Retina (tissue), 1 donor: Measurements from ENCODE around the gene OR13A1.
"Not testable (repeated sequence)": the region's sequence is repeated elsewhere in the genome, so short reads cannot be mapped to it uniquely, and the experiment has no call there.

ENCODE experiments used
- DNase-seq: peaks from one replicate; pipeline ENCODE4 v3.0.0-alpha.2; 2016

OR13A1 gene

GRCh38 chr10:45280113-45280760 is 35.2 kb downstream of the OR13A1 start:
- no peak for DNase-seq

DNA sequence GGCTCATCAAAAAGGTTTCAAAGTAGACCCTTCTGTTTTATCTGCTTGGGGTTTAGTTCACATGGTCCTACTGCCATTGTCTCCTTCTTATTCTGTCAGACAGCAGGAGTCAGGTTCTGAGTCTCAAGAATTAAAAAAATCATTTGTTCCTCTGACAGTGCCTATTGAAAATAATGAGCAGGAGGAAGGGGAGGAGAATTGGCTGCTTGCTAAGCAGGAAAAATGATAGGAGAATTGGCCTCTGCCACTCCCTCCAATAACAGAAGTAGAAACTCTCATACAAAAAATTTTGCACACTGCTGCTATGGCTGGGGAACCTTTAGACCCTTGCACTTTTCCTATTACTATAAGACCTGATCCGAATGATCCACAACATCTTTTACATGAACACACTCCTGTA is 35.7 kb downstream of the OR13A1 start:
- no peak for DNase-seq

DNA sequence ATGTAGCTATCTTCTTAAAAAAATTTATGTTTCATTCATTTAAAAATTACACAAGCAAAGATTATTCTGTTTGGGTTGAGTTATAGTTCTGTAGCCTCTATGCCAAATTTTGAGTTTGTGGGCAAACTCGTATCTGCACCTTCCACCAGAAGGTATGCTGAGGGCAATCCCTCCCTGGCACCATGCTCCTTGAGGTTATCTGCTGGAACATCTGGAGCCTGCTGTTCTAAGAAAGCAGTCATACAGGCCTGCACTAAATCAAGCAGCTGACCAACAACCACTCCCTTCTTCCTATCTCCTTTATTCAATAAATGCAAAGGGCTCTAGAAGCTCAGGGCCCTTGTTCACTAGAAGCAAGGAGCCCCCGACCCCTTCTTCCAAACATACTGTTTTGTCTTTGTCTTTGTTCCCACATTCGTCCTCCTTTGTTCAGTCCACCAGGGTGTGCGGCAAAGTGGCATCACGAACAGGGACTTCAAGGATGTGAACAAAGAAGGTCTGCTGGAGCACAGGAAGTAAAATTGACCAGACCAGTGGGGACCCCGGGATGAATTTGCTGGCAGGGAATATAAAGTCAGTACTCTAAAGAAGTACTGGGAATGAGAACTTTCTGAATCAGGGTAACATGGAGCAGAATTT is 36.4 kb downstream of the OR13A1 start:
- no peak for DNase-seq

DNA sequence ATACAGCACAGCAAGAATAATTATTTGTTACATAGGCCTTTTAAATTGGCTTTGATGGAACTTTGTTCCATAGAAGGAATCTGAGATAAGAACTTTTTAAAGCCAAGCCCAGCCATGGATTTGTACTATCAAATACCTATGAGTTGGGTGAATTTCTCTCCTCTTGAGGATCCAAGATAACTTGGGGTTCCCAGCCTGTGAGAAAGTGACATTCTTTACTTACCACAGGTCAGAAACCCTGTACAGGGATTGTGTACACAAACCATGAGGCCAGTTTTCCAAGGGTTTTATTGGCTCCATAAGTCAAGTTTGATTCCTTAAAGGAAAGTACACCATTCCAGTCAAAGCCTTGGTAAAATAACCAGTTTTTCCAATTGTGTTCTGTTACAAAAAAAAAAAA is 39.3 kb downstream of the OR13A1 start:
- DNase-seq = not testable (repeated sequence)

- no peak for DNase-seq
Observed at GRCh38 chr10:45274364-45274763, 41.0 kb downstream of the OR13A1 start.

DNA sequence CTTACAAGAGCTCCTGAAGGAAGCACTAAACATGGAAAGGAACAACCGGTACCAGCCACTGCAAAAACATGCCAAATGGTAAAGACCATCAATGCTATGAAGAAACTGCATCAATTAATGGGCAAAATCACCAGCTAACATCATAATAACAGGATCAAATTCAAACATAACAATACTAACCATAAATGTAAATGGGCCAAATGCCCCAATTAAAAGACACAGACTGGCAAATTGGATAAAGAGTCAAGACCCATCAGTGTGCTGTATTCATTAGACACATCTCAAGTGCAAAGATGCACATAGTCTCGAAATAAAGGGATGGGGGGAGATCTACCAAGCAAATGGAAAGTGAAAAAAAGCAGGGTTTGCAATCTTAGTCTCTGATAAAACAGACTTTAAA is 47.6 kb downstream of the OR13A1 start:
- DNase-seq = not testable (repeated sequence)

GRCh38 chr10:45265996-45266395 is 49.4 kb downstream of the OR13A1 start:
- DNase-seq = no peak

GRCh38 chr10:45261946-45262345 is 53.5 kb downstream of the OR13A1 start:
- DNase-seq = no peak

GRCh38 chr10:45261243-45261775 is 54.1 kb downstream of the OR13A1 start:
- DNase-seq = no peak

DNA sequence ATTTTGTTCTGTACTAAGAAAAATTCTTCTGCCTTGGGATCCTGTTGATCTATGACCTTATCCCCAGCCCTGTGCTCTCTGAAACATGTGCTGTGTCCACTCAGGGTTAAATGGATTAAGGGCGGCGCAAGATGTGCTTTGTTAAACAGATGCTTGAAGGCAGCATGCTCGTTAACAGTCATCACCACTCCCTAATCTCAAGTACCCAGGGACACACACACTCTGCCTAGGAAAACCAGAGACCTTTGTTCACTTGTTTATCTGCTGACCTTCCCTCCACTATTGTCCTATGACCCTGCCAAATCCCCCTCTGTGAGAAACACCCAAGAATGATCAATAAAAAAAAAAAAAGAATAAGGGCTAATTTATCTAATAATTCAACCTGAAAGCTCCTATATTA is 54.8 kb downstream of the OR13A1 start:
- not testable (repeated sequence) for DNase-seq

DNA sequence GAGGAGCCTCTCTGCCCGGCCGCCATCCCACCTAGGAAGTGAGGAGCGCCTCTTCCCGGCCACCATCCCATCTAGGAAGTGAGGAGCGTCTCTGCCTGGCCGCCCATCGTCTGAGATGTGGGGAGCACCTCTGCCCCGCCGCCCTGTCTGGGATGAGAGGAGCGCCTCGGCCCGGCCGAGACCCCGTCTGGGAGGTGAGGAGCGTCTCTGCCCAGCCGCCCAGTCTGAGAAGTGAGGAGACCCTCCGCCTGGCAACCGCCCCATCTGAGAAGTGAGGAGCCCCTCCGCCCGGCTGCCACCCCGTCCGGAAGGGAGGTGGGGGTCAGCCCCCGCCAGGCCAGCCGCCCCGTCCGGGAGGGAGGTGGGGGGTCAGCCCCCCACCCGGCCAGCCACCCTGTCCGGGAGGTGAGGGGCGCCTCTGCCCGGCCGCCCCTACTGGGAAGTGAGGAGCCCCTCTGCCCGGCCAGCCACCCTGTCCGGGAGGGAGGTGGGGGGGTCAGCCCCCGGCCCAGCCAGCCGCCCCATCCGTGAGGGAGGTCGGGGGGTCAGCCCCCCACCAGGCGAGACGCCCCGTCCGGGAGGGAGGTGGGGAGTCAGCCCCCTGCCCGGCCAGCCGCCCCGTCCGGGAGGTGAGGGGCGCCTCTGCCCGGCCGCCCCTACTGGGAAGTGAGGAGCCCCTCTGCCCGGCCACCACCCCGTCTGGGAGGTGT is 55.5 kb downstream of the OR13A1 start:
- DNase-seq = not testable (repeated sequence)

DNA sequence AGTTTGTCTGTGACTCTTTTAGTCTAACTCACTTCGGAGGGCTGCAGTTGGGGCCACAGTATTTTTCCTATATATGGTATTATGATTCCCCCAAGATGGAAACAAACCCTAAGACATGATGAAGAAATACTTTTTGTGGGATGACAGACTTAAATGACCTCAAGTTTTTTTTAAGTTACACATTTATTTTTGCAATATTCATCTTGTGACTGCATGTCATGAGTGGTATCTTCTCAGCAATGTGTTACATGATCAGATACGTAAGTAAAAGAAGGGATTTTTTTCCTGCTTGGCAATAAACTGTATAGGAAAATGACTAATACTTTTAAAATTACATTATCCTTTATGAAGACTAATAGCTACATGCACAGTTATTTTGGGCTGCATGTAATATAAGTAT is 57.8 kb downstream of the OR13A1 start:
- DNase-seq = no peak

DNA sequence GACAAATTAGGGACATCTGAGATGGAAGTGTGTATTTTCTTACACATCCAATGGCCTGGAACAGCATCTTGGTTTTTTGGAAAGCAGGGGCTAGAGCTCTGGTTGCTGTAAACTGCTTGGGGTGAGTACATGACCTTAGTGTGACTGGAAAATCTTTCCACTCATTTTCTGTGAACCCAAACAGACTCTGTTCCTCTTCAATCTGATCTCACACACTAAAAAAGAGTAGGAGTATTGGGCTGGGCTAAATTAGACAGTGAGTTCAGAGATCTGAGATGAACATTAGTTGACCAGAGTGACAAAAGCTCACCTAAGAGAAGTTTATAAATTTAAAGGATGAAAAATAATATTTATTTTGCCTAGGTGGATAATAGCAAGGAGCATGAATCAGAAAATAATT is 59.2 kb downstream of the OR13A1 start:
- no peak for DNase-seq

DNA sequence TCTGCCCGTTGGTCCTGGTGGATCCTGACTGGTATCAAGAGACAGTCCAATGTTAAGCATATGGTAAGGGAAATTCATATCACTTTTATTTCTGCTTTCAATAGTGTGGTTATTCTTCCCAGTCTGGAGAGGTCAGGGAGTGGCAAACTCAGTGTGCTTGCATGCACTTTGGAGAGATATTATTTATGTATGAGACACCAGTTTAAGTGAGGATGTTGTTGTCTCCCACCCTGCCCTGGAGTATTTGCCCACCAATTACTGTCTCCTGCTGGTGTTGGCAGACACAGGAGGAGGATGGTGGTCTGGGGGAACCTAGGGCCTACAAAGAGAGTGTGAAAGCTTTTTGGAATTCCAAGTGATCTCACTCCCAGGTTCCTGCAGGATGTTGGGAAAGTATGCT is 59.7 kb downstream of the OR13A1 start:
- no peak for DNase-seq

GRCh38 chr10:45254892-45255291 is 60.5 kb downstream of the OR13A1 start:
- no peak for DNase-seq

DNA sequence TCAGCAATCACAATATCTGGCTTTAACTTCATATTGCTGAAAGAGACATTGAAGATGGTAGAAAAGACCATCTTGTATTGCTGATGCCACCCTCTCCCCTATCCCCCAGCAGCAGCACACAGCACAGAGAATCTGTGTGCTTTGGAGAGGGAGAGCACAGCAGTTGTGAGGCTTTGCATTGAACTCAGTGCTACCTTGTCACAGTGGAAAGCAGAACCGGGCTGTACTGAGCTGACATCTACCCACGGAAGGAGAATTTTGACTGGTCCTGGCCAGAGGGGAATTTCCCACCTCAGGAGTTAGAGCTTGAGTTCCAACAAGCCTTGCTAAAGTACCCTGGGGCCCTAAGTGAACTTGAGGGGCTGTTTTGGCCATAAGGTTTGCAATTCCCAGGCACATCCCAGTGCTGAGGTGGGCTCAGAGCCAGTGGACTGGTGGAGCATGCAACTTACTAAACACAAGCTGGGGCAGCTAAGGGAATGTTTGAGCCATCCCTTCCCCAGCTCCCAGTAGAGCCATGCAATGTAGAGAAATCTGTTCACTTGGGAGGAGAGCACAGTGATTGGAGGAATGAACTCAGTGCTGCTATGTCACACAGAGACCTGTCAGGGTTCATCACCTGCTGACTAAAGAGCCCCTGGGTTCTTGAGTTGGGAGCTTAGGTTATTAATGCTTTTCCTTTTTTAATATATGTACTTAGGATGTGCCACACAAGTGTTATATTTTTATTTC is 62.1 kb downstream of the OR13A1 start:
- DNase-seq = no peak
